Testis (tissue), 2 donors: Measurements from ENCODE around the gene NPM1.

Source experiments
- POLR2A ChIP-seq: fragments of 450-650 bp; IDR thresholded peaks from one replicate; pipeline ENCODE4 v1.6.1; 2017; ENCODE audit warnings: antibody characterized with exemption, mild to moderate bottlenecking, moderate library complexity
- TF ChIP-seq, protein P1 (sequence below), 3 experiments: fragments of 450-650 bp in 2 of 3; fragments of 200-600 bp in 1 of 3; sonication (generic) in 1 of 3; IDR thresholded peaks; one replicate each; pipeline ENCODE4 v1.5.1; 2016 to 2019; ENCODE audit warnings: antibody characterized with exemption in 3 of 3, mild to moderate bottlenecking in 2 of 3, moderate library complexity in 1 of 3

DNA sequence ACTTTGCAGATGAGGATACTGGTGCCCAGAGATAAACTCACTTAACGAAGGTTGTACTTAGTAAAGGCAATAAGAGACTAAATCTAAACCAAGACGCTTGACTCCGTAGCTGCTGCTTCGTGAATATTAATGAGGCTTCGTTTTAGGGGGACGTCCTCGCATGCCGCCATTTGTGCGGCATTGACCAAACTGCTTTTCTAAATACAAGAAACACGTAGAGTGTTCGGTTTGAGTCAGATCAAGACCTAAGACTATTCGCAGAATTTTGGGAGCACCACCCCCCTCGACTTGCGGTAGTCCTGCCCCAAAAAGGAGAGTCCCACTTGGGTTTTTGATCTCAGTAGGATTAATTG lies 1.1 kb downstream of the NPM1 start:
- TF ChIP-seq, protein P1, sequence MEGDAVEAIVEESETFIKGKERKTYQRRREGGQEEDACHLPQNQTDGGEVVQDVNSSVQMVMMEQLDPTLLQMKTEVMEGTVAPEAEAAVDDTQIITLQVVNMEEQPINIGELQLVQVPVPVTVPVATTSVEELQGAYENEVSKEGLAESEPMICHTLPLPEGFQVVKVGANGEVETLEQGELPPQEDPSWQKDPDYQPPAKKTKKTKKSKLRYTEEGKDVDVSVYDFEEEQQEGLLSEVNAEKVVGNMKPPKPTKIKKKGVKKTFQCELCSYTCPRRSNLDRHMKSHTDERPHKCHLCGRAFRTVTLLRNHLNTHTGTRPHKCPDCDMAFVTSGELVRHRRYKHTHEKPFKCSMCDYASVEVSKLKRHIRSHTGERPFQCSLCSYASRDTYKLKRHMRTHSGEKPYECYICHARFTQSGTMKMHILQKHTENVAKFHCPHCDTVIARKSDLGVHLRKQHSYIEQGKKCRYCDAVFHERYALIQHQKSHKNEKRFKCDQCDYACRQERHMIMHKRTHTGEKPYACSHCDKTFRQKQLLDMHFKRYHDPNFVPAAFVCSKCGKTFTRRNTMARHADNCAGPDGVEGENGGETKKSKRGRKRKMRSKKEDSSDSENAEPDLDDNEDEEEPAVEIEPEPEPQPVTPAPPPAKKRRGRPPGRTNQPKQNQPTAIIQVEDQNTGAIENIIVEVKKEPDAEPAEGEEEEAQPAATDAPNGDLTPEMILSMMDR (IDR thresholded peaks at IDR 0.05): no peak
- TF ChIP-seq POLR2A: no peak
